ENCODE data around the gene HNRNPM. TPM values are rescaled to one million over a fixed set of nuclear protein-coding genes. Genes with fewer than 3 reads are reported as not detected.

The HNRNPM gene
- total and polyA plus RNA-seq, 2 donors (not counting 1 experiment from before 2014, with no cell fraction given) = 137 to 221 TPM

GRCh38 chr19:8478598-8478997 lies 33.8 kb downstream of the HNRNPM start:
- no peak overlapping the region for H3K4me2 ChIP-seq (replicated peaks; ENCODE audit: low read depth, low read length, poor library complexity, severe bottlenecking)
- no peak overlapping the region for H2AFZ ChIP-seq (ENCODE audit: insufficient read depth, low read depth, low read length, poor library complexity, severe bottlenecking)
- H3K9me3 ChIP-seq (ENCODE audit: control extremely low read depth in 1 of 3, control insufficient read depth in 2 of 3, insufficient read depth in 1 of 3, low read length in 2 of 3) = no peaks in the 10 kb centered on the region
- H3K4me1 Mint-ChIP-seq = peaks cover 41% of the 10 kb centered on the region
- WGBS (ENCODE audit: insufficient coverage) = 94% methylated on average over 2 of the region's 3 CpGs
- H3K36me3 ChIP-seq (replicated peaks in 1 of 2; ENCODE audit: control extremely low read depth in 1 of 2, control insufficient read depth in 1 of 2, extremely low read depth in 1 of 2, insufficient read depth in 2 of 2, low read length in 1 of 2) = peaks cover 10 to 72% of the 10 kb centered on the region in 2 experiments
- H3K27ac ChIP-seq (ENCODE audit: low read length in 2 of 2) = no peak overlapping the region
- no peaks in the 10 kb centered on the region for H3K27me3 Mint-ChIP-seq
- peaks cover 98% of the 10 kb centered on the region for H4K20me1 ChIP-seq (ENCODE audit: control insufficient read depth, insufficient read depth, low read length, poor library complexity, severe bottlenecking)
- ATAC-seq (ENCODE audit: low read depth) (no peak), DNase-seq (no peak)
- POLR2A ChIA-PET = no interaction called here
- intact Hi-C loops (cut with micrococcal nuclease) = no loop called here
- CTCF ChIA-PET = no interaction called here
- H3K79me2 ChIP-seq (ENCODE audit: control insufficient read depth, insufficient read depth, low read length) = peaks cover 80% of the 10 kb centered on the region
- no peaks in the 10 kb centered on the region for H3K9me3 Mint-ChIP-seq (ENCODE audit: insufficient read depth)
- no peak overlapping the region for H3K4me3 Mint-ChIP-seq
- H3K27me3 ChIP-seq (replicated peaks in 1 of 4; ENCODE audit: control extremely low read depth in 1 of 4, control insufficient read depth in 3 of 4, insufficient read depth in 4 of 4, low read length in 3 of 4) = no peaks in the 10 kb centered on the region
- TF ChIP-seq, protein P1, sequence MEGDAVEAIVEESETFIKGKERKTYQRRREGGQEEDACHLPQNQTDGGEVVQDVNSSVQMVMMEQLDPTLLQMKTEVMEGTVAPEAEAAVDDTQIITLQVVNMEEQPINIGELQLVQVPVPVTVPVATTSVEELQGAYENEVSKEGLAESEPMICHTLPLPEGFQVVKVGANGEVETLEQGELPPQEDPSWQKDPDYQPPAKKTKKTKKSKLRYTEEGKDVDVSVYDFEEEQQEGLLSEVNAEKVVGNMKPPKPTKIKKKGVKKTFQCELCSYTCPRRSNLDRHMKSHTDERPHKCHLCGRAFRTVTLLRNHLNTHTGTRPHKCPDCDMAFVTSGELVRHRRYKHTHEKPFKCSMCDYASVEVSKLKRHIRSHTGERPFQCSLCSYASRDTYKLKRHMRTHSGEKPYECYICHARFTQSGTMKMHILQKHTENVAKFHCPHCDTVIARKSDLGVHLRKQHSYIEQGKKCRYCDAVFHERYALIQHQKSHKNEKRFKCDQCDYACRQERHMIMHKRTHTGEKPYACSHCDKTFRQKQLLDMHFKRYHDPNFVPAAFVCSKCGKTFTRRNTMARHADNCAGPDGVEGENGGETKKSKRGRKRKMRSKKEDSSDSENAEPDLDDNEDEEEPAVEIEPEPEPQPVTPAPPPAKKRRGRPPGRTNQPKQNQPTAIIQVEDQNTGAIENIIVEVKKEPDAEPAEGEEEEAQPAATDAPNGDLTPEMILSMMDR (IDR thresholded peaks at IDR 0.05) = no peak
- no peak for TF ChIP-seq EZH2 (IDR thresholded peaks at IDR 0.05; ENCODE audit: borderline replicate concordance, insufficient read depth, low read depth, low read length, poor library complexity, severe bottlenecking)
- H3K27ac Mint-ChIP-seq = peak overlapping the region; percentile 63
- H3K4me1 ChIP-seq (ENCODE audit: control insufficient read depth in 2 of 2, insufficient read depth in 2 of 2, low read length in 2 of 2) = peaks cover 18 to 30% of the 10 kb centered on the region in 2 donors
- H3K9ac ChIP-seq (ENCODE audit: low read length) = no peak overlapping the region
- no peak overlapping the region for H3K4me3 ChIP-seq (ENCODE audit: control extremely low read depth in 1 of 5, extremely low read depth in 1 of 5, insufficient read depth in 1 of 5, low read depth in 2 of 5, low read length in 4 of 5)

DNA sequence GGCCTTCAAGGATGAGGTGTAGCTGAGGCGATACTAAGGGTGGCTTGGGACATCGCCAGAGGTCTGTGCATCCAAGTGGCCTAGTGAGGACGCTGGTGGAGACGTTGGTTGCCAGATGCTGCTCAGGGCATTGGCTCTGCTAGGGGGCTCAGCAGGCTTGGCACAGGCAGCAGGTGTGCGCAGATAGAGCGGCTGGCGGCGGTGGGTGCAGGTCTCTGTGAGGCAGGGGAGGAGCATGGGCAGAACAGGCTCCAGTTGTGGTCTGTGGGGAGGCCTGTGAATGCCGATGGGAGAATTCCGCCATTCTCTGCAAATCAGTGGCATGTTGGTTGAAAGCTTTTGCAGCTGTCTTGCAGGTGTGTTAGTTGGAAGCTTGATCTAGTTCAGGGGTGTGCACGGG lies 36.4 kb downstream of the HNRNPM start:
- H3K27ac Mint-ChIP-seq = no peak overlapping the region
- peaks cover 23% of the 10 kb centered on the region for H3K4me1 Mint-ChIP-seq
- intact Hi-C loops (cut with micrococcal nuclease) = no loop called here
- Histone ChIP-seq H3K9me3 (ENCODE audit: control extremely low read depth in 1 of 3, control insufficient read depth in 2 of 3, insufficient read depth in 1 of 3, low read length in 2 of 3) (peaks cover 0 to 3% (median 0%) of the 10 kb centered on the region in 3 donors), H3K79me2 (ENCODE audit: control insufficient read depth, insufficient read depth, low read length) (peaks cover 95% of the 10 kb centered on the region), H3K36me3 (replicated peaks in 1 of 2; ENCODE audit: control extremely low read depth in 1 of 2, control insufficient read depth in 1 of 2, extremely low read depth in 1 of 2, insufficient read depth in 2 of 2, low read length in 1 of 2) (peaks cover 5 to 82% of the 10 kb centered on the region in 2 experiments), H4K20me1 (ENCODE audit: control insufficient read depth, insufficient read depth, low read length, poor library complexity, severe bottlenecking) (peaks cover 98% of the 10 kb centered on the region), H2AFZ (ENCODE audit: insufficient read depth, low read depth, low read length, poor library complexity, severe bottlenecking) (no peak overlapping the region), H3K4me2 (replicated peaks; ENCODE audit: low read depth, low read length, poor library complexity, severe bottlenecking) (no peak overlapping the region), H3K27me3 (replicated peaks in 1 of 4; ENCODE audit: control extremely low read depth in 1 of 4, control insufficient read depth in 3 of 4, insufficient read depth in 4 of 4, low read length in 3 of 4) (no peaks in the 10 kb centered on the region), H3K4me3 (ENCODE audit: control extremely low read depth in 1 of 5, extremely low read depth in 1 of 5, insufficient read depth in 1 of 5, low read depth in 2 of 5, low read length in 4 of 5) (no peak overlapping the region), H3K9ac (ENCODE audit: low read length) (no peak overlapping the region), H3K27ac (ENCODE audit: low read length in 2 of 2) (no peak overlapping the region), H3K4me1 (ENCODE audit: control insufficient read depth in 2 of 2, insufficient read depth in 2 of 2, low read length in 2 of 2) (peaks cover 0 to 5% of the 10 kb centered on the region in 2 donors)
- TF ChIP-seq, protein P1 (IDR thresholded peaks at IDR 0.05) = no peak
- TF ChIP-seq EZH2 (IDR thresholded peaks at IDR 0.05; ENCODE audit: borderline replicate concordance, insufficient read depth, low read depth, low read length, poor library complexity, severe bottlenecking) = no peak
- no peaks in the 10 kb centered on the region for H3K27me3 Mint-ChIP-seq
- ATAC-seq (ENCODE audit: low read depth) = no peak
- ChIA-PET POLR2A (no interaction called here), CTCF (no interaction called here)
- no peak for DNase-seq
- WGBS (ENCODE audit: insufficient coverage) = 80% methylated on average over 10 of the region's 11 CpGs
- H3K9me3 Mint-ChIP-seq (ENCODE audit: insufficient read depth) = no peaks in the 10 kb centered on the region
- no peak overlapping the region for H3K4me3 Mint-ChIP-seq

Data from B cell (primary cell).